Measurements from ENCODE around the gene CNTN4. TPM values are rescaled to one million over a fixed set of nuclear protein-coding genes. Genes with fewer than 3 reads are reported as not detected.

The CNTN4 gene
- total and polyA plus RNA-seq, 3 experiments from 2014 or later, result not detected

DNA sequence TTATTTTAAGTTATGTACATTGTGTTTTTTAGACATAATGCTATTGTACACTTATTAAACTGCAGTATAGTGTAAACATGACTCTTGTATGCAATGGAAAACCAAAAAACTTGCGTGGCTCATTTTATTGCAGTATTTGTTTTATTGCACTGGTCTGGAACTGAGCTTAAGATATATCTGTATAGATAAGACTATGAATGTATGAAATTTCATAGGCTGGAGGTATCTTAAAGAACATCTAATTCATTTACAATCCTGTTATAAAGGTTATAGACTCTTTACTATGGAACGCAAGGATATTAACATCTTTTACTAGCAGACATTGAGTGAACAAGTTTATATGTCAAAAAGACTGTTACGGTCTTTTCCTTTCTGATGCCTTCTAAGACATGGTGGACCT is 552.1 kb downstream of the CNTN4 start:
- Mint-ChIP-seq H3K27ac (no peak overlapping the region), H3K4me3 (no peak overlapping the region), H3K36me3 (no peaks in the 10 kb centered on the region), H3K9me3 (peaks cover 0 to 8% (median 0%) of the 10 kb centered on the region in 5 donors), H3K4me1 (no peaks in the 10 kb centered on the region), H3K27me3 (peaks cover 0 to 1% of the 10 kb centered on the region in 2 donors)
- Histone ChIP-seq H3K4me1 (ENCODE audit: insufficient read depth, low read length) (no peaks in the 10 kb centered on the region), H3K9me3 (ENCODE audit: low read length) (no peaks in the 10 kb centered on the region), H3K27ac (ENCODE audit: low read depth, low read length) (no peak overlapping the region), H3K4me3 (ENCODE audit: low read length) (no peak overlapping the region), H3K36me3 (ENCODE audit: insufficient read depth, low read length) (no peaks in the 10 kb centered on the region), H3K27me3 (ENCODE audit: insufficient read depth, low read length, poor library complexity, severe bottlenecking) (no peaks in the 10 kb centered on the region)
- DNase-seq, result no peak
- CTCF ChIA-PET, result no interaction called here
- POLR2A ChIA-PET, result no interaction called here

DNA sequence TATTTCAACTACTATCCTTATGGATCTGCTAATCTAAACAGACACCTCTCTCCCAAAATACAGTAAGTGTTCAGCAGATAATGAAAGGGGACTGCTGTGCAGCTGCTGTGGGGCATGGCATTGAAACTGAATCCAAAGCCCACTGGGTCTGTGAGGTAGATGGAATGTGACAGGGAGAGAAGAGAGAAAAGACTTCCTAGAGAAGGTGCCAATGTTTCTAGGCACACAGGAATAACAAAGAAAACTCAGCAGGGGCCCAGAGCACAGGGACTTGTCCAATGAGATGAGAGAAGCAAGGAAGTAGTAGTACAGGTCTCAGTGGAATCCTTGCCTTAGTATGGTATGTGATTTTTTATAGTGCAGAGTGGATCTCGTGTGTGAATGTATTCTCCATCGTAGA is 553.7 kb downstream of the CNTN4 start:
- H3K4me1 ChIP-seq (ENCODE audit: insufficient read depth, low read length), result no peaks in the 10 kb centered on the region
- Mint-ChIP-seq H3K27ac (no peak overlapping the region), H3K36me3 (no peaks in the 10 kb centered on the region), H3K9me3 (peaks cover 0 to 8% (median 0%) of the 10 kb centered on the region in 5 donors), H3K4me1 (no peaks in the 10 kb centered on the region), H3K27me3 (peaks cover 0 to 1% of the 10 kb centered on the region in 2 donors), H3K4me3 (peak overlapping the region in 1 of 7 donors; percentile 25)
- ChIA-PET POLR2A (no interaction called here), CTCF (no interaction called here)
- no peaks in the 10 kb centered on the region for H3K9me3 ChIP-seq (ENCODE audit: low read length)
- no peak overlapping the region for H3K27ac ChIP-seq (ENCODE audit: low read depth, low read length)
- no peak overlapping the region for H3K4me3 ChIP-seq (ENCODE audit: low read length)
- H3K27me3 ChIP-seq (ENCODE audit: insufficient read depth, low read length, poor library complexity, severe bottlenecking), result no peaks in the 10 kb centered on the region
- no peak for DNase-seq
- no peaks in the 10 kb centered on the region for H3K36me3 ChIP-seq (ENCODE audit: insufficient read depth, low read length)

- Histone ChIP-seq H3K4me1 (ENCODE audit: insufficient read depth, low read length) (no peaks in the 10 kb centered on the region), H3K27ac (ENCODE audit: low read depth, low read length) (no peak overlapping the region), H3K27me3 (ENCODE audit: insufficient read depth, low read length, poor library complexity, severe bottlenecking) (no peaks in the 10 kb centered on the region), H3K4me3 (ENCODE audit: low read length) (no peak overlapping the region), H3K36me3 (ENCODE audit: insufficient read depth, low read length) (no peaks in the 10 kb centered on the region), H3K9me3 (ENCODE audit: low read length) (no peaks in the 10 kb centered on the region)
- ChIA-PET CTCF (no interaction called here), POLR2A (no interaction called here)
- H3K4me3 Mint-ChIP-seq, result no peak overlapping the region
- DNase-seq, result no peak
- H3K4me1 Mint-ChIP-seq, result no peaks in the 10 kb centered on the region
- no peak overlapping the region for H3K27ac Mint-ChIP-seq
- peaks cover 0 to 1% of the 10 kb centered on the region in 2 donors for H3K27me3 Mint-ChIP-seq
- no peaks in the 10 kb centered on the region for H3K36me3 Mint-ChIP-seq
- H3K9me3 Mint-ChIP-seq, result peaks cover 0 to 8% (median 0%) of the 10 kb centered on the region in 5 donors
Observed at GRCh38 chr3:2653706-2654105, 555.0 kb downstream of the CNTN4 start.

DNA sequence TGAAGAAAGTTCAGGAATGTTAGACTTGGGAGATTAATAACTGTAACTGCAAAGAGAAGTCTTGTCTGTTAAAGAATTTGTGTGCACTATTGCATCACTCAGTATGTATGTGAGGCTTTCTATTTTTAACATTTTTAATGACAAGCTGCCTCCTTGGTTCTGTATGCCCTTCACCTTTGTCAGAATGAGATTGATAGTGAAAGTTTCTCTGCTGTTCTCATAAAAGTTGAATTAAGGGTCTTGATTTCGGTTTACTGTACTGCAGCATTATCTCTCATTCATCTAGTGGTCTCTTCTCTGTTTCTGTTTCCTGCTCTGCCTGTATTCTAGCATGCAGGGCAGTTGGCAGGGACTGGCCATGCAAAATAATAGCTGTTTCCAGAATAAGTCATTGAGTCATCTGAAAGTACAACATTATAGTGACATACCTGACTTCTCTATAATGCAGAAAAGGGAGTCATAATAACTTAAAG is 556.6 kb downstream of the CNTN4 start:
- POLR2A ChIA-PET, result no interaction called here
- no peaks in the 10 kb centered on the region for H3K4me1 Mint-ChIP-seq

DNA sequence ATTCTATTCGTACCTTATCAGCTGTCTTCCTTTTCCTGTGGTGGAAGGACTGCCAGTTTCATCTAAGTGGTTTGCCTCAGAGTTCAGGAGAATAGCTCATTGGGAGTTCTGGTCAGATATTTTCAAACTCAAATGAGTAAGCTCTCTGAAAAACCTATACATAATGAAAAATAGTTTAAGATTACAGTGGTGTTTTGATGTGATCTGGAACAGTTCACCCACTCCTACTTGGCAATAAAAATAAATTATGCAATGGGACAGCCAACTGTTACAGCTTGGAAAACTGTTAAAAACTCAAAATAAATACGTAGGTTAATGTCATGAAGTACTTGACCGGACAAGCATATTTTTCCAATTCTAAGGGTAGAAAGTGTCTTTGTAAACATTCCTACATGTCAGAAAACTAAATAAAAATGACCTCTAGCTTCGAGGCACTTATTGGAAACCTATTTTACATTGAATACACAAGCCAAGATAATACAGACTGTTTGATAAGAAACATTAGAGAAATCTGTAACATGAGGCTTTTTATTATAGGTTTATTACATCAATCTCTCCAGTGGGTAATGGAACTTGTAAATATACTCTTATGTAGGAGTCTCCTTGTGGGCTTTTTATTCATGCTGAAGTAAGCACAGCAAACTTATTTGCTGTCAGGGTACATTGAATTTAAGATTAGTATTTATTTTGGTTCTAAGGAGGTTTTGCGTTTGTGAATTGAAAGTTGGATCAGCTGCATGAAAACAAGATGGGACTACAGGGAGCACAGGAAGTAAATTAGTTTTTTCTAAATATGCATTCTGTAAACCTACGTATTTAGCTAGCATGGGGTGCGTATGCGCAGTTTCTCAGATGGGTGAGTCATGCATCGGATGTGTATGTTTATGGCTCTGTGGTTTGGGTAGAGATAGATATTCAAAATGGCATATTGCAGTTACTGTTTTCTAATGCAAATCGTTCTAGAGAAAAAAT is 558.4 kb downstream of the CNTN4 start:
- H3K36me3 ChIP-seq (ENCODE audit: insufficient read depth, low read length), result no peaks in the 10 kb centered on the region
- no peak overlapping the region for H3K27ac Mint-ChIP-seq
- H3K27me3 Mint-ChIP-seq, result peaks cover 0 to 1% of the 10 kb centered on the region in 2 donors
- no peaks in the 10 kb centered on the region for H3K36me3 Mint-ChIP-seq
- no peaks in the 10 kb centered on the region for H3K27me3 ChIP-seq (ENCODE audit: insufficient read depth, low read length, poor library complexity, severe bottlenecking)
- no peak overlapping the region for H3K27ac ChIP-seq (ENCODE audit: low read depth, low read length)
- H3K9me3 Mint-ChIP-seq, result no peaks in the 10 kb centered on the region
- H3K4me1 Mint-ChIP-seq, result no peaks in the 10 kb centered on the region
- no peak overlapping the region for H3K4me3 ChIP-seq (ENCODE audit: low read length)
- no peaks in the 10 kb centered on the region for H3K9me3 ChIP-seq (ENCODE audit: low read length)
- H3K4me3 Mint-ChIP-seq, result no peak overlapping the region
- ChIA-PET POLR2A (no interaction called here), CTCF (no interaction called here)
- no peak for DNase-seq
- H3K4me1 ChIP-seq (ENCODE audit: insufficient read depth, low read length), result no peaks in the 10 kb centered on the region

More for the DNA sequence above, 556.6 kb downstream of the CNTN4 start:
- Histone ChIP-seq H3K9me3 (ENCODE audit: low read length) (no peaks in the 10 kb centered on the region), H3K4me1 (ENCODE audit: insufficient read depth, low read length) (no peaks in the 10 kb centered on the region), H3K36me3 (ENCODE audit: insufficient read depth, low read length) (no peaks in the 10 kb centered on the region), H3K27me3 (ENCODE audit: insufficient read depth, low read length, poor library complexity, severe bottlenecking) (no peaks in the 10 kb centered on the region), H3K4me3 (ENCODE audit: low read length) (no peak overlapping the region), H3K27ac (ENCODE audit: low read depth, low read length) (no peak overlapping the region)
- Mint-ChIP-seq H3K36me3 (no peaks in the 10 kb centered on the region), H3K27ac (no peak overlapping the region), H3K9me3 (no peaks in the 10 kb centered on the region), H3K27me3 (peaks cover 0 to 1% of the 10 kb centered on the region in 2 donors), H3K4me3 (no peak overlapping the region)
- CTCF ChIA-PET, result no interaction called here
- DNase-seq, result no peak

DNA sequence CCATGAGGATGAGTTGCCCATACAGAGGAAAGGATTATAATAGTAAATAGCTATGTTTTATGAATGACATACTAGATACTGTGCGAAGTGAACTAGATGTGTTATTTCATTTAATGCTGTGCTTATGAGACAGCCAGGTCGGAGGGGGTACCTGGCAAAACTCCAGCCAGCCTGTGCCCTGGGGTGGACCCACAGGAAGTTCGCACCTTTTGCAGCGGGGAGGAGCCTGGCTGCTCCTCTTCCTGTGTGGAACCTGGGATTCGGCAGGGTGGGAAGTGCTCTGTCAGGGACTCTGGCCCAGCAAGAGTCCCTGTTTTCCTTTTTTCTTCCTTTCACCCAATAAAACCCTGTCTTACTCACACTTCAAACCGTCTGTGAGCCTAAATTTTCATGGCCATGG is 559.3 kb downstream of the CNTN4 start:
- Mint-ChIP-seq H3K27me3 (peaks cover 0 to 1% of the 10 kb centered on the region in 2 donors), H3K4me1 (no peaks in the 10 kb centered on the region), H3K27ac (no peak overlapping the region), H3K9me3 (peaks cover 0 to 3% (median 0%) of the 10 kb centered on the region in 5 donors), H3K4me3 (no peak overlapping the region), H3K36me3 (no peaks in the 10 kb centered on the region)
- ChIA-PET CTCF (no interaction called here), POLR2A (no interaction called here)
- H3K27ac ChIP-seq (ENCODE audit: low read depth, low read length), result no peak overlapping the region
- H3K9me3 ChIP-seq (ENCODE audit: low read length), result no peaks in the 10 kb centered on the region
- no peak for DNase-seq
- H3K27me3 ChIP-seq (ENCODE audit: insufficient read depth, low read length, poor library complexity, severe bottlenecking), result no peaks in the 10 kb centered on the region
- H3K36me3 ChIP-seq (ENCODE audit: insufficient read depth, low read length), result no peaks in the 10 kb centered on the region
- no peaks in the 10 kb centered on the region for H3K4me1 ChIP-seq (ENCODE audit: insufficient read depth, low read length)
- no peak overlapping the region for H3K4me3 ChIP-seq (ENCODE audit: low read length)

- peaks cover 0 to 3% (median 0%) of the 10 kb centered on the region in 5 donors for H3K9me3 Mint-ChIP-seq
- POLR2A ChIA-PET, result no interaction called here
- no peak overlapping the region for H3K27ac ChIP-seq (ENCODE audit: low read depth, low read length)
- no peak for DNase-seq
- H3K36me3 ChIP-seq (ENCODE audit: insufficient read depth, low read length), result no peaks in the 10 kb centered on the region
- H3K4me3 Mint-ChIP-seq, result no peak overlapping the region
- no peaks in the 10 kb centered on the region for H3K27me3 ChIP-seq (ENCODE audit: insufficient read depth, low read length, poor library complexity, severe bottlenecking)
- H3K4me1 Mint-ChIP-seq, result no peaks in the 10 kb centered on the region
- H3K4me1 ChIP-seq (ENCODE audit: insufficient read depth, low read length), result no peaks in the 10 kb centered on the region
- H3K4me3 ChIP-seq (ENCODE audit: low read length), result no peak overlapping the region
- no peaks in the 10 kb centered on the region for H3K9me3 ChIP-seq (ENCODE audit: low read length)
- no peaks in the 10 kb centered on the region for H3K36me3 Mint-ChIP-seq
- no peak overlapping the region for H3K27ac Mint-ChIP-seq
- H3K27me3 Mint-ChIP-seq, result no peaks in the 10 kb centered on the region
- CTCF ChIA-PET, result no interaction called here
Observed at GRCh38 chr3:2659896-2660295, 561.2 kb downstream of the CNTN4 start.

GRCh38 chr3:2661078-2661477 is 562.4 kb downstream of the CNTN4 start:
- H3K4me3 Mint-ChIP-seq, result no peak overlapping the region
- ChIA-PET CTCF (no interaction called here), POLR2A (no interaction called here)
- no peaks in the 10 kb centered on the region for H3K9me3 ChIP-seq (ENCODE audit: low read length)
- peaks cover 0 to 3% (median 0%) of the 10 kb centered on the region in 5 donors for H3K9me3 Mint-ChIP-seq
- no peaks in the 10 kb centered on the region for H3K4me1 ChIP-seq (ENCODE audit: insufficient read depth, low read length)
- DNase-seq, result no peak
- no peaks in the 10 kb centered on the region for H3K36me3 ChIP-seq (ENCODE audit: insufficient read depth, low read length)
- H3K27ac ChIP-seq (ENCODE audit: low read depth, low read length), result no peak overlapping the region
- H3K27me3 ChIP-seq (ENCODE audit: insufficient read depth, low read length, poor library complexity, severe bottlenecking), result no peaks in the 10 kb centered on the region
- no peaks in the 10 kb centered on the region for H3K27me3 Mint-ChIP-seq
- H3K27ac Mint-ChIP-seq, result no peak overlapping the region
- H3K36me3 Mint-ChIP-seq, result no peaks in the 10 kb centered on the region
- no peak overlapping the region for H3K4me3 ChIP-seq (ENCODE audit: low read length)
- no peaks in the 10 kb centered on the region for H3K4me1 Mint-ChIP-seq

All from CD8-positive, alpha-beta memory T cell (primary cell).